GM12878 (cell line): ENCODE measurements around the gene LRRC26. TPM values are rescaled to one million over a fixed set of nuclear protein-coding genes. Genes with fewer than 3 reads are reported as not detected.

Experiments used
- ATAC-seq: fragments of 200-7000 bp; cut with Tn5 transposase; 3 replicates; pipeline ENCODE4 v1.9.1; 2020; ENCODE audit warnings: mild to moderate bottlenecking, moderate library complexity
- BruUV-seq: library from RNA; stranded (reverse); fragments of 400-500 nt; replicated peaks from 2 replicates; lab custom pipeline; 2021; lab: Mats Ljungman, UMichigan
- CTCF ChIA-PET: fragments of 300-600 bp; sonication (Branson Sonifier 250); formaldehyde crosslinking; extraction: SDS; loops from one replicate; lab custom pipeline; 2021; ENCODE audit warnings: inconsistent platforms; lab: Yijun Ruan, JAX
- POLR2A ChIA-PET: fragments of 350-600 bp; formaldehyde crosslinking; extraction: SDS; loops from one replicate; lab custom pipeline; 2021; ENCODE audit warnings: inconsistent platforms; lab: Charles Lee
- RAD21 ChIA-PET: fragments of 300-600 bp; sonication (Branson Sonifier 250); formaldehyde crosslinking; loops from one replicate; lab custom pipeline; 2023; ENCODE audit warnings: antibody characterized with exemption; ENCODE audit not compliant: unreplicated experiment; lab: Charles Lee
- SMC1A ChIA-PET: fragments of 300-600 bp; sonication (Branson Sonifier 250); formaldehyde crosslinking; loops from one replicate; lab custom pipeline; 2023; ENCODE audit not compliant: unreplicated experiment, uncharacterized antibody; lab: Charles Lee
- DNase-seq: peaks from one replicate; pipeline ENCODE4 v3.0.0-alpha.2; 2011; ENCODE audit warnings: low read depth, low spot score
- FAIRE-seq: peaks from 3 replicates; lab custom pipeline; 2011; peaks lifted over from hg19 to GRCh38; lab: Jason Lieb, UNC
- H2AFZ ChIP-seq: 2 replicates; pipeline ENCODE4 v1.6.0; 2011; ENCODE audit warnings: low read depth, low read length, control low read depth; ENCODE audit not compliant: control insufficient read depth
- H3K27ac ChIP-seq: 2 replicates; pipeline ENCODE4 v1.5.1; 2011; ENCODE audit warnings: control low read depth; ENCODE audit not compliant: control insufficient read depth, insufficient read depth
- H3K27me3 ChIP-seq, 2 experiments: replicated peaks in 1 of 2; 2 replicates each; pipeline versions ENCODE4 v1.6.0 to v1.6.1; 2011; ENCODE audit warnings: low read length in 1 of 2; ENCODE audit not compliant: control insufficient read depth in 2 of 2, insufficient read depth in 2 of 2
- H3K36me3 ChIP-seq, 2 experiments: 2 replicates each; pipeline ENCODE4 v1.5.1; 2011; ENCODE audit warnings: low read length in 1 of 2; ENCODE audit not compliant: control insufficient read depth in 2 of 2, insufficient read depth in 2 of 2
- H3K4me1 ChIP-seq: 2 replicates; pipeline ENCODE4 v1.6.1; 2011; ENCODE audit warnings: mild to moderate bottlenecking, low read length, moderate library complexity, mixed read lengths; ENCODE audit not compliant: control insufficient read depth, insufficient read depth
- H3K4me2 ChIP-seq: 2 replicates; pipeline ENCODE4 v1.6.0; 2011; ENCODE audit warnings: control low read depth; ENCODE audit not compliant: control insufficient read depth, insufficient read depth
- H3K4me3 ChIP-seq: fragments of 200-600 bp; sonication (generic); 2 replicates; pipeline ENCODE4 v1.5.1; 2016
- H3K79me2 ChIP-seq: 2 replicates; pipeline ENCODE4 v1.6.0; 2011; ENCODE audit warnings: low read length; ENCODE audit not compliant: control insufficient read depth, insufficient read depth
- H3K9ac ChIP-seq: 2 replicates; pipeline ENCODE4 v1.8.0; 2011; ENCODE audit warnings: low read length, control low read depth, mixed read lengths; ENCODE audit not compliant: control insufficient read depth, insufficient read depth
- H3K9me3 ChIP-seq: replicated peaks from 3 replicates; pipeline ENCODE4 v1.5.1; 2011; ENCODE audit warnings: mild to moderate bottlenecking, low read length; ENCODE audit not compliant: control insufficient read depth, insufficient read depth
- H4K20me1 ChIP-seq: 2 replicates; pipeline ENCODE4 v1.6.0; 2011; ENCODE audit not compliant: control insufficient read depth, insufficient read depth
- BCLAF1 ChIP-seq: fragments of 450-650 bp; IDR thresholded peaks from 2 replicates; pipeline ENCODE4 v1.6.1; 2017; ENCODE audit warnings: antibody characterized with exemption, mild to moderate bottlenecking, moderate library complexity
- BMI1 ChIP-seq: fragments of 450-650 bp; IDR thresholded peaks from 2 replicates; pipeline ENCODE4 v1.6.1; 2016; ENCODE audit warnings: mild to moderate bottlenecking, moderate library complexity, borderline replicate concordance
- CEBPB ChIP-seq, 2 experiments: fragments of 150-350 bp in 1 of 2; IDR thresholded peaks; 2 replicates each; pipeline ENCODE4 v1.6.1; 2012 to 2014; ENCODE audit warnings: low read depth in 2 of 2, low read length in 2 of 2, borderline replicate concordance in 1 of 2, inconsistent platforms in 1 of 2
- ESRRA ChIP-seq: IDR thresholded peaks from 2 replicates; pipeline ENCODE4 v1.6.1; 2012; ENCODE audit warnings: mild to moderate bottlenecking, low read length, improper control_type of control experiment
- GATAD2B ChIP-seq: fragments of 450-650 bp; conservative IDR thresholded peaks from 2 replicates; pipeline ENCODE4 v1.6.1; 2017; ENCODE audit warnings: low read depth, mild to moderate bottlenecking, moderate library complexity
- SRF ChIP-seq, 2 experiments: IDR thresholded peaks; 2 replicates each; pipeline ENCODE4 v1.6.1; 2011; ENCODE audit warnings: low read depth in 2 of 2, low read length in 2 of 2, mild to moderate bottlenecking in 1 of 2, moderate library complexity in 1 of 2
- ZNF687 ChIP-seq: fragments of 450-650 bp; IDR thresholded peaks from 2 replicates; pipeline ENCODE4 v1.6.1; 2017; ENCODE audit warnings: mild to moderate bottlenecking, moderate library complexity
- WGBS: methylation state at CpG from one replicate; pipeline ENCODE4 v1.1.6; 2016; ENCODE audit warnings: low lambda C conversion rate; ENCODE audit not compliant: insufficient replicate concordance, insufficient coverage; ENCODE audit errors: missing lambda C conversion rate; 5-methylcytosine and 5-hydroxymethylcytosine counted together
- in situ Hi-C: fragments of 300-500 bp; cut with MboI; formaldehyde crosslinking; loops from 9 replicates; pipeline ENCODE4 v1.14.3; 2018; ENCODE audit warnings: mixed read lengths
- intact Hi-C: fragments of 100-400 bp; cut with micrococcal nuclease; formaldehyde crosslinking; loops from one replicate; pipeline ENCODE4 v1.14.2; 2022; ENCODE audit not compliant: unreplicated experiment
- polyA plus RNA-seq, 11 experiments: library from polyadenylated mRNA; depleted of rRNA in 4 of 11; unstranded in 6 of 11; stranded (reverse) in 5 of 11; fragments of >200 nt; fragmentation: Nextera tagmentation in 4 of 11; fragmentation: Illumina TruSeq in 1 of 11; extraction: Ambion mirVana in 4 of 11; extraction: Trizol in 1 of 11; gene quantifications; 1 replicate in 1 of 11; 2 replicates in 10 of 11; pipeline versions ENCODE4 v1.2.1 to v1.2.3, GENCODE V29; 2011 to 2016; ENCODE audit warnings: inconsistent platforms in 2 of 11, missing spikeins in 2 of 11, low read depth in 1 of 11
- total RNA-seq, 4 experiments: library from RNA; depleted of rRNA in 3 of 4; stranded (reverse); fragments of >200 nt in 3 of 4; fragmentation: Illumina TruSeq in 1 of 4; extraction: Trizol in 1 of 4; gene quantifications; 2 replicates each; pipeline versions ENCODE4 v1.2.1 to v1.2.3, GENCODE V29; 2013 to 2021

Gene LRRC26
- total and polyA plus RNA-seq, 10 of the 15 experiments (the other 5 are each of a cell fraction or from before 2014, with no cell fraction given), result 0.29 to 0.91 (median 0.64) TPM; not detected in 5

GRCh38 chr9:137192448-137192780, 22.6 kb upstream of the LRRC26 start:
- Histone ChIP-seq H3K36me3 (peaks cover 0 to 7% of the 10 kb centered on the region in 2 experiments; a peak in 2 of 4 replicates), H3K27me3 (no peaks in the 10 kb centered on the region), H3K79me2 (peaks cover 24% of the 10 kb centered on the region), H3K9ac (no peak overlapping the region), H3K4me1 (peaks cover 10% of the 10 kb centered on the region), H3K9me3 (no peaks in the 10 kb centered on the region), H3K27ac (no peak overlapping the region), H4K20me1 (peaks cover 7% of the 10 kb centered on the region; the same call in 1 of the 2 replicates), H3K4me2 (no peak overlapping the region), H3K4me3 (no peak overlapping the region), H2AFZ (no peak overlapping the region)
- intact Hi-C loops (no loop called here), in situ Hi-C loops (no loop called here)
- no peak for DNase-seq
- ChIA-PET SMC1A (no interaction called here), RAD21 (no interaction called here), POLR2A (interaction anchor here (1.1 to 2.8 kb wide), 3 partner anchors 32 to 63 kb away, joined by 3 to 10 read pairs (median 5); partner anchors contain the start of gene CYSRT1), CTCF (interaction anchor here (0.7 kb wide), 1 partner anchor 12 kb away, joined by 3 read pairs; no protein-coding TSS in a partner anchor)
- ATAC-seq, result no peak
- 78% methylated on average over 10 of the region's 10 CpGs for WGBS
- BruUV-seq, result no TSS peak
- FAIRE-seq, result no peak
- TF ChIP-seq CEBPB (IDR thresholded peaks at IDR 0.05; ENCODE audit: borderline replicate concordance in 1 of 2, low read depth in 2 of 2, low read length in 2 of 2) (no peak), ESRRA (no peak), BMI1 (no peak), ZNF687 (no peak), SRF (IDR thresholded peaks at IDR 0.05; ENCODE audit: low read depth in 2 of 2, low read length in 2 of 2) (no peak), GATAD2B (no peak), BCLAF1 (no peak)
